Peyer's patch (tissue), 4 donors: ENCODE measurements around the gene PRR19.

Experiments used
- POLR2A ChIP-seq, 2 donors: fragments of 450-650 bp; IDR thresholded peaks; one replicate each; pipeline ENCODE4 v1.5.1; 2017; ENCODE audit warnings: antibody characterized with exemption in 2 of 2, mild to moderate bottlenecking in 2 of 2, moderate library complexity in 2 of 2
- TF ChIP-seq, protein P1 (sequence below), 6 experiments: fragments of 450-650 bp in 4 of 6; fragments of 200-600 bp in 2 of 6; sonication (generic) in 1 of 6; IDR thresholded peaks; one replicate each; pipeline ENCODE4 v1.5.1; 2017 to 2019; ENCODE audit warnings: antibody characterized with exemption in 6 of 6, mild to moderate bottlenecking in 3 of 6, moderate library complexity in 1 of 6

DNA sequence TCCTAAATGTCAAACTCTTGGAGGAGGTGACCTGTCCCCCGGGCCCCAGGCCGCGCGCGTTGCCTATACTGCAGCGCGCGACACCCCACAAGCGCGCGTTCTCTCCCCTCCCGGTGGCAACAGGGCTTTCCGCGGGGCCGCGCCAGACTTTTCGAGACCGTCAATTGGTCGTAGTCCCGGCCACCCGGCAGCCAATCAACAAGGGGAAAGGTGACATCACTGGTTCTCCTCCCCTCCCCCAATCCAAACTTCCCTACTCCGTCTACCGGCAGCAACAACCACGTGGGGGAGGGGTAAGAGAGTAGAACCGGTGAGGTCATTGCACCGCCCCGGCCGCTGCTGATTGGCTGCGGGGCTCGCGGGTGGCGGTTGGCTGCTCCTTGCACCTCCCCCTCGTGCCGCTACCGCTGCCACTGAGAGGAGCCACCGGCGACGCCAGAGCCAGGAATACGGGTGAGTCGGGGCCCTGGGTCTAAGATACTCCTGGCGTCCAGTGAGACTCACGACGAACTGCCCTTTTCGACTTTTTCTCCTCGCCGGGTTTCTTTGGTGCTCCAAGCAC, 33.7 kb upstream of the PRR19 start:
- TF ChIP-seq, protein P1, sequence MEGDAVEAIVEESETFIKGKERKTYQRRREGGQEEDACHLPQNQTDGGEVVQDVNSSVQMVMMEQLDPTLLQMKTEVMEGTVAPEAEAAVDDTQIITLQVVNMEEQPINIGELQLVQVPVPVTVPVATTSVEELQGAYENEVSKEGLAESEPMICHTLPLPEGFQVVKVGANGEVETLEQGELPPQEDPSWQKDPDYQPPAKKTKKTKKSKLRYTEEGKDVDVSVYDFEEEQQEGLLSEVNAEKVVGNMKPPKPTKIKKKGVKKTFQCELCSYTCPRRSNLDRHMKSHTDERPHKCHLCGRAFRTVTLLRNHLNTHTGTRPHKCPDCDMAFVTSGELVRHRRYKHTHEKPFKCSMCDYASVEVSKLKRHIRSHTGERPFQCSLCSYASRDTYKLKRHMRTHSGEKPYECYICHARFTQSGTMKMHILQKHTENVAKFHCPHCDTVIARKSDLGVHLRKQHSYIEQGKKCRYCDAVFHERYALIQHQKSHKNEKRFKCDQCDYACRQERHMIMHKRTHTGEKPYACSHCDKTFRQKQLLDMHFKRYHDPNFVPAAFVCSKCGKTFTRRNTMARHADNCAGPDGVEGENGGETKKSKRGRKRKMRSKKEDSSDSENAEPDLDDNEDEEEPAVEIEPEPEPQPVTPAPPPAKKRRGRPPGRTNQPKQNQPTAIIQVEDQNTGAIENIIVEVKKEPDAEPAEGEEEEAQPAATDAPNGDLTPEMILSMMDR (IDR thresholded peaks at IDR 0.05): peak in 4 of 6 experiments; percentile 5 to 21 (median 10)
- TF ChIP-seq POLR2A (IDR thresholded peaks at IDR 0.05): peak in 1 of 2 donors; percentile 74
